Renal cortical epithelial cell (primary cell): ENCODE measurements around the gene KLHDC7B. TPM values are rescaled to one million over a fixed set of nuclear protein-coding genes. Genes with fewer than 3 reads are reported as not detected.
A peak's percentile ranks its signal among the peaks of the same experiment; 100 is the strongest.

Experiments used
- DNase-seq: peaks from one replicate; pipeline ENCODE4 v3.0.0-alpha.2; 2011; ENCODE audit warnings: low read depth
- total RNA-seq: library from RNA; depleted of rRNA; stranded (reverse); fragments of >200 nt; gene quantifications from 2 replicates; pipeline ENCODE4 v1.2.3, GENCODE V29; 2014

The KLHDC7B gene
- total RNA-seq, result 0.15 and 0.17 TPM in 2 replicates

- no peak for DNase-seq
Measured at GRCh38 chr22:50545522-50546325, at the start of gene KLHDC7B. KLHDC7B (plus strand) TSS chr22:50545899; CDS start chr22:50546244, 345 bp downstream.

GRCh38 chr22:50497093-50497492, 48.6 kb upstream of the KLHDC7B start:
- DNase-seq, result no peak

- peak; percentile 59 for DNase-seq
Measured at GRCh38 chr22:50498322-50498890, 47.3 kb upstream of the KLHDC7B start.

GRCh38 chr22:50500452-50500851, 45.2 kb upstream of the KLHDC7B start:
- no peak for DNase-seq

GRCh38 chr22:50502096-50502495, 43.6 kb upstream of the KLHDC7B start:
- DNase-seq, result no peak

GRCh38 chr22:50502628-50503474, 42.8 kb upstream of the KLHDC7B start:
- DNase-seq, result no peak

GRCh38 chr22:50503475-50504145, 42.1 kb upstream of the KLHDC7B start:
- DNase-seq, result no peak

- DNase-seq, result no peak
Measured at GRCh38 chr22:50504369-50505211, 41.1 kb upstream of the KLHDC7B start.

GRCh38 chr22:50505276-50505775, 40.4 kb upstream of the KLHDC7B start:
- DNase-seq, result no peak

GRCh38 chr22:50505776-50506610, 39.7 kb upstream of the KLHDC7B start:
- DNase-seq, result no peak

GRCh38 chr22:50506611-50507420, 38.9 kb upstream of the KLHDC7B start:
- no peak for DNase-seq

GRCh38 chr22:50507421-50507990, 38.2 kb upstream of the KLHDC7B start, which contains the start of gene LMF2:
LMF2 (minus strand) TSS chr22:50507702; CDS start chr22:50507675, 27 bp downstream.
- no peak for DNase-seq

GRCh38 chr22:50507991-50508884, 37.5 kb upstream of the KLHDC7B start, which contains the start of gene NCAPH2:
NCAPH2 (plus strand) TSS chr22:50508224; CDS start chr22:50508338, 114 bp downstream.
- peak; percentile 85 for DNase-seq

- no peak for DNase-seq
Measured at GRCh38 chr22:50508897-50509296, 36.8 kb upstream of the KLHDC7B start.

GRCh38 chr22:50513175-50513574, 32.5 kb upstream of the KLHDC7B start:
- no peak for DNase-seq

GRCh38 chr22:50516068-50516467, 29.6 kb upstream of the KLHDC7B start:
- DNase-seq, result no peak

GRCh38 chr22:50516891-50517290, 28.8 kb upstream of the KLHDC7B start:
- no peak for DNase-seq
